GM19467 (cell line): ENCODE data around the gene ECE1.
"Not testable (repeated sequence)": the region's sequence is repeated elsewhere in the genome, so short reads cannot be mapped to it uniquely, and the experiment has no call there.

Experiments used
- ATAC-seq: cut with Tn5 transposase; IDR thresholded peaks from one replicate; pipeline ENCODE4 v1.9.1; 2021; ENCODE audit warnings: mild to moderate bottlenecking, moderate library complexity; ENCODE audit not compliant: unreplicated experiment

Gene ECE1

DNA sequence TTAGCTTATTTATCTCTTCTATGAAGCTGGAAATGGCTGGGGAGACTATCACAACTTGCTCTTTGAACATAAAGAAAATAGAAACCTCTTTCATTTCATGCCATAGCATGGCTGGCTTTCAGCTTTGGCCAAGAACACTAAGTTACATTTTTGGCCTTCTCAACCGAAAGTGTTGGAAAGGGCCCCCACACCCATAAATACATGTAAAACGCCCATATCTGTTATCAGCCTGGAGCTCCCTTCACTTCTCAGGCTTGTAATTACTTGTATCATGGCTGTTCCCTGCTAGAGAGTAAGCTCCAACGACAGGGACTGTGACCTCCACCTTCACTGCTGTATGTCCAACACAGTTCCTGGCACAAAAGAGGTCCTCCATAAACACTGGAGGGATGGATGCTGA lies 100.8 kb downstream of the ECE1 start:
- no peak for ATAC-seq

- no peak for ATAC-seq
Observed at GRCh38 chr1:21188235-21188634, 102.0 kb downstream of the ECE1 start.

DNA sequence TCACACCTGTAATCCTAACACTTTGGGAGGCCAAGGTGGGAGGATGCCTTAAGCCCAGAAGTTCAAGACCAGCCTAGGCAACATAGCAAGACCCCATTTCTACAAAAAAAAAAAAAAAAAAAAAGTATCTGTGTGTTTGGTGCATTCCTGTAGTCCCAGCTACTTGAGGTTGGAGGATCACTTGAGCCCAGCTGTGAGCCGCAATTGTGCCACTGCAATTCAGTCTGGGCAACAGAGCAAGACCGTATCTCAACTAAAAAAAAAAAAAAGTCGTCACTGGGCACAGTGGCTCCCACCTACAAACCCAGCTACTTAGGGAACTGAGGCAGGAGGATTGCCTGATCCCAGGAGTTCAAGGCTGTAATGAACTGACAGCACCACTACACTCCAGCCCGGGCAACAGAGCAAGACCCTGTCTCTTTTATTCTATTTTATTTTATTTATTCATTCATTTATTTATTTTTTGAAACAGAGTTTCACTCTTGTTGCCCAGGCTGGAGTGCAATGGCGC lies 105.0 kb downstream of the ECE1 start:
- ATAC-seq, result no peak

- no peak for ATAC-seq
Observed at GRCh38 chr1:21184276-21184675, 106.0 kb downstream of the ECE1 start.

- no peak for ATAC-seq
Observed at GRCh38 chr1:21182181-21182731, 108.0 kb downstream of the ECE1 start.

DNA sequence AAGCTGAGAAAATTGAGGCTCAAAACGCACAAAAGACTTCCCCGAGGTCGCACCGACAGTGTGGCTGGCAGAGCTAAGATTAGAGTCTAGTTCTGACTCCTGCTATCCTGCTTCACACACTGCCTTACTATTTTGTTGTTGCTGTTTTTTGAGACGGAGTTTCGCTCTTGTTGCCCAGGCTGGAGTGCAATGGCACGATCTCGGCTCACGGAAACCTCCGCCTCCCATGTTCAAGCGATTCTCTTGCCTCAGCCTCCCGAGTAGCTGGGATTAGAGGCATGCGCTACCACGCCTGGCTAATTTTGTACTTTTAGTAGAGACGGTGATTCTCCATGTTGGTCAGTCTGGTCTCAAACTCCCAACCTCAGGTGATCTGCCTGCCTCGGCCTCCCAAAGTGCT lies 112.0 kb downstream of the ECE1 start:
- ATAC-seq, result not testable (repeated sequence)

DNA sequence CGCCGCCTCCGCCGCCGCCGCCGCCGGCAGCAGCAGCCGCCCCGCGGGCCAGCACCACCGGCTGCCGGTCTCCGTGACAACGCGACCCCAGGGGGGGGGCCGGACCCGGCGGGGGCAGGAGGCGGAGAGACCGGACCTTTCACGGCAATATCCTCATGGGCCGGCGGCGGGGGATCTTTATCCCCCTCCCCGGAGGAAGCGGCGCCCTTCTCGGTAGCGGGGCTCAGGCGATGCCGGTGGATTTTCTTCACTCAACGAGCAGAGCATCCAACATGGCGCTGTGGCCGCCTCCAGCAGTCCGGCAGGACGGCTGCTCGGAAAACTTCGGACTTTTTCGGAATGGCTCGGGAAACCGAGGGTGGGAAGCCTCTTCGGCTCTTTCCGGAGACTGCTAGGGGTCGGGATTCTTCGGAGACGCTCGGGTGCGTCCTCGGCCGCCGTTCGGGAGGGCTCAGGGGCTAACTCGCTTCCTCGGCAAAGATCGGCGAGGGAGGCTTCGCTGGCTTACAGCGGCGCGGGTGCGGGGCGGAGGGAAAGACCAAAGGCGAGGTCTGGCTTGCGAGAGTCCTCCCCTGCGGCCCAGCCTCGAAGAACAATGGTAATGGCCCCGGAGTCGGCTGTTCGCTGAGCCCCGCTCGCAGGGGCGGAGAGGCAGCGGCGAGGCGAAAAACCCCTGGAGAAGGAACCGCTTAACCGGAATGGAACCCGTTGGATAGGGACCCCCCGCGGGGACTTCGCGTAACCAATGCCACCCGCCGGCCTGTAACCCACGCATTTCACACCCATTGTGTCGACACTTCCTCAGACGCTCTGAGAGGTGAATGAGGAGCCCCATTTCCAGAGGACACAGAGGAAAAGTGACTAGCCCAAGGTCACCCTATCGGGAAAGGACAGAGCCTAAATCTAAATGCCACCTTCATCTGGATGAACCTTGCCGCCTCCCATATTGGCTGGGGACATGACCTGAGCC lies 113.4 kb downstream of the ECE1 start, which contains the start of gene EIF4G3:
Gene EIF4G3 (minus strand): TSS at position 312 of the 970 bp plus-strand sequence. CDS start 174,155 bp downstream, outside the sequence.
- peak; percentile 84 for ATAC-seq

GRCh38 chr1:21175670-21176581 lies 114.3 kb downstream of the ECE1 start:
- peak; percentile 4 for ATAC-seq

DNA sequence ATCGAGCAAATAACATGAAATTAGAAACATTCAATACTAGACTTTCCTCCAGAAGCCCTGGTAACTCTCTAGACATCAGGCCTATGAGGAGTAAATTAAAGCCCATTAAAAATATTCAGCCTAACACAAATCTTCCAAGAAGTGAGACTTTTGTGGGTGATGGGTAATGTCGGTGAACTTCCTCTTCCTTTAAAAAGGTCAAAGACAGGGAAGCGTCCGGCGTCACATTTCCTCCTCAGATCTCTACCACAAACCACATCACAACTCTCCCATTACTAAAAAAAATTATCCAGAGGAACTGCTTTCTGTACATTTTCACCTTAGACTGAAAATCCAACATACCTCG lies 115.0 kb downstream of the ECE1 start:
- ATAC-seq, result no peak

DNA sequence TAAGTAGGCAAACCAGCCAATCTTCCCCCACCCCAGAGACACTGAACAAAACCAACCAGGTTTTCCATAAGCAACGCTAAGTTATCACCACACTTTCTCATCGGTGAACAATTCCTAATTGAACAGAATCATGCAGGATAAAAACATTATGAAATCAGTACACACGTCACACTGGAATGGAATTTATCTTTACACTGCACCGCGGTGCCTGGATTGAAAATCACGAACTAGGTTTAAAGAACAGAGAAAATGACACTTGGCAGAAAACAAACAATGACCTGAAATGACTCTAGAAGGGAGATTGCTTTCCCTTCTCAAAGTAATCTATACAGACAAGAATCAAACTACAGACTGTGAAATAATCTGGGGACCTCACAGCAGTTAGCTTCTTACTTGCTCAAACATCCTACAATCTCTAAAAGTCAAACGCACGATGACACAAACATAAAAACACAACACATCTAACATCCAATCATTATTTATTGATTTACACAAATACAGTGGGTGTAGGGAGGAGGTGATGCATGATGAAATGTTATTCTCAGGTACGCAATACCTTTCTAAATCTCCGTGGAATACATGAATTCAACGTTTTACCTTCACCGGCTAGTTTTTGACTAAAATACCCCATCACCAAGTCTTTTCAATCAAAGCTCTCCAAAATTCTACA lies 115.5 kb downstream of the ECE1 start:
- no peak for ATAC-seq

DNA sequence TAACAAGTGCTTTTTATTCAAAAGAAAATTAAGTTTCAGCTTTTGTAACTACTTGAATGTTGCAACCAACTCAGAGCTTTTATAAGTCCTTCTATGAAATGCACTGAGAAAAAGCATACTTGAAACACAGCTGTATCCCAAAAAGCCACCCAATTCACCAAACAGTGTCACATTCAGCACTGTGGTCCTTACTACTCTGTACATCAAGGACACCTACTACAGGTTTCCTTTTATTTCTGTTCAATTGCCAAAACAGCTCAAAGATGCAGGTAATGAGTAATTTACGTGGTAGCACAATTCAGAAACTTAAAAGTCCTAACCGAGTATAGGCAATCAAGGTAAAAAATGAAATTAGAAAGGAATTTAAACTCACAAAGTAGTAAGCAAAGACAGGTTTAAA lies 116.0 kb downstream of the ECE1 start:
- ATAC-seq, result no peak

DNA sequence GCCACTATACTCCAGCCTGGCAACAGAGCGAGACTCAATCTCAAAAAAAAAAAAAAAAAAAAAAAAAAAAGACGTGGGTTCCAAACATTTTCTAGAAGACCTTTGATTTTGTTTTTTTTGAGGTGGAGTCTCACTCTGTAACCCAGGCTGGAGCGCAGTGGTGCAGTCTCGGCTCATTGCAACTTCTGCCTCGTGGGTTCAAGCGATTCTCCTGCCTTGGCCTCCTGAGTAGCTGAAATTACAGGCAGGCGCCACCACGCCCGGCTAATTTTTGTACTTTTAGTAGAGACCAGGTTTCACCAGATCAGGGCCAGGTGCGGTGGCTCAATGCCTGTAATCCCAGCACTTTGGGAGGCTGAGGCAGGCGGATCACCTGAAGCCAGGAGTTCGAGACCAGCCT lies 117.2 kb downstream of the ECE1 start:
- ATAC-seq, result not testable (repeated sequence)

- not testable (repeated sequence) for ATAC-seq
Observed at GRCh38 chr1:21170837-21171236, 119.4 kb downstream of the ECE1 start.

DNA sequence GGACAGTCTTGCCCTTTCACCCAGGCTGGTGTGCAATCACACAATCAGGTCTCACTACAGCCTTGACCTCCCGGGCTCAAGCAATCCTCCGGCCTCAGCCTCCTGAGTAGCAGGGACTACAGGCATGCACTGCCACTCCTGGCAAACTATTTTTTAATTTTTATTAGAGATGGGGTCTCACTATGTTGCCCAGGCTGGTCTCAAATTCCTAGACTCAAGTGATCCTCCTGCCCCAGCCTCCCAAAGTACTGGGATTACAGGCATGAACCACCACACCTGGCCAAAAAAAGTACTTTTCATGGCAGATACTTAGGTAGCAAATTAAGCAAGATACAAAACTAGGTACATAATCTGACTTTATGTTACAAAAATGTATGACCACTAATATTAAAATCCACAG lies 121.8 kb downstream of the ECE1 start:
- no peak for ATAC-seq
